Upper lobe of left lung (tissue), 4 donors: ENCODE data around the gene RHOF.

Experiments
- CTCF ChIP-seq, 6 experiments: fragments of 450-650 bp in 4 of 6; fragments of 200-600 bp in 2 of 6; sonication (generic) in 2 of 6; IDR thresholded peaks; one replicate each; pipeline ENCODE4 v1.5.1; 2016 to 2019; ENCODE audit warnings: antibody characterized with exemption in 6 of 6
- EP300 ChIP-seq, 4 donors: sonication (generic); formaldehyde crosslinking; IDR thresholded peaks; one replicate each; pipeline ENCODE4 v1.5.1; 2017; ENCODE audit warnings: antibody characterized with exemption in 4 of 4, control low read depth in 2 of 4
- POLR2A ChIP-seq, 4 donors: fragments of 450-650 bp; IDR thresholded peaks; one replicate each; pipeline ENCODE4 v1.5.1; 2016 to 2017; ENCODE audit warnings: antibody characterized with exemption in 4 of 4, mild to moderate bottlenecking in 2 of 4
- POLR2AphosphoS5 ChIP-seq, 2 donors: sonication (generic); formaldehyde crosslinking; IDR thresholded peaks; one replicate each; pipeline ENCODE4 v1.5.1; 2017; ENCODE audit warnings: antibody characterized with exemption in 2 of 2

- TF ChIP-seq CTCF (IDR thresholded peaks at IDR 0.05) (no peak), POLR2A (IDR thresholded peaks at IDR 0.05) (no peak), EP300 (IDR thresholded peaks at IDR 0.05) (no peak), POLR2AphosphoS5 (IDR thresholded peaks at IDR 0.05) (no peak)
Measured at GRCh38 chr12:121775501-121775900, 18.0 kb downstream of the RHOF start.
